Measurements from ENCODE around the gene CLVS2.

DNA sequence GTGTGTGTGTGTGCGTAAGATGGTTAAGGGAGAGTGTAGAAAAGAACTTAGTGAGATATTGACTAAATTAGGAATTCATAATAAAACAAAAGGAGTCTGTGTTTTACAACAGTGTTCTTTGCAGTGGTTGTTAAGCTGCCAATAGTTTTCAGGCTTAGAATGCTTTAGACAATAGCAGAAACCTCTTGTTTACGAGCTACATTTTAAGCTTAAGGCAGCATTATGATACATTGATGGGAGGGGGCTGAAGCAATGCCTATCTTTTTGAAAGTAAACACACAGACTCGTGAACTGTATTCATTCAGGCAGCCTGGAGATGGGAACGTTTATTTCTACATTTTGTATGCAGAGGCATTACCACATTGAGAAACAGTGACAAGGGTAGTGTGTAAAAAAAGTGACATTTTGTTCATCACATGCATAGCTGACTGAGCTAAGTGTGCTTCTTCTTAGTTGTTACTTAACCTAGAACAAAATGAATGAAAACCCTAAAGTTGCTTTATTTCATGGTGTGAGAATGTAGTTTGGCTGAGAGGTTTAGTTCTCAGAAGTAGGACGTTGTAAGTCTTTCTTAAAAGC lies 21.2 kb downstream of the CLVS2 start:
- TF ChIP-seq, protein P1, sequence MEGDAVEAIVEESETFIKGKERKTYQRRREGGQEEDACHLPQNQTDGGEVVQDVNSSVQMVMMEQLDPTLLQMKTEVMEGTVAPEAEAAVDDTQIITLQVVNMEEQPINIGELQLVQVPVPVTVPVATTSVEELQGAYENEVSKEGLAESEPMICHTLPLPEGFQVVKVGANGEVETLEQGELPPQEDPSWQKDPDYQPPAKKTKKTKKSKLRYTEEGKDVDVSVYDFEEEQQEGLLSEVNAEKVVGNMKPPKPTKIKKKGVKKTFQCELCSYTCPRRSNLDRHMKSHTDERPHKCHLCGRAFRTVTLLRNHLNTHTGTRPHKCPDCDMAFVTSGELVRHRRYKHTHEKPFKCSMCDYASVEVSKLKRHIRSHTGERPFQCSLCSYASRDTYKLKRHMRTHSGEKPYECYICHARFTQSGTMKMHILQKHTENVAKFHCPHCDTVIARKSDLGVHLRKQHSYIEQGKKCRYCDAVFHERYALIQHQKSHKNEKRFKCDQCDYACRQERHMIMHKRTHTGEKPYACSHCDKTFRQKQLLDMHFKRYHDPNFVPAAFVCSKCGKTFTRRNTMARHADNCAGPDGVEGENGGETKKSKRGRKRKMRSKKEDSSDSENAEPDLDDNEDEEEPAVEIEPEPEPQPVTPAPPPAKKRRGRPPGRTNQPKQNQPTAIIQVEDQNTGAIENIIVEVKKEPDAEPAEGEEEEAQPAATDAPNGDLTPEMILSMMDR (IDR thresholded peaks at IDR 0.05 in 8 of 11, conservative IDR thresholded peaks at IDR 0.05 in 3 of 11) = no peak
- no peak for TF ChIP-seq POLR2AphosphoS5 (IDR thresholded peaks at IDR 0.05)
